ENCODE results near the gene AAMP.

AAMP gene

GRCh38 chr2:218229851-218230250 lies 40.1 kb downstream of the AAMP start:
- ChIA-PET CTCF (interaction anchor here (0.8 to 6.7 kb wide), 10 partner anchors 8 to 43 kb away, joined by 3 to 39 read pairs (median 6); partner anchors contain the start of genes AAMP and PNKD), POLR2A (interaction anchor here (0.7 kb wide), 1 partner anchor 261 kb away, joined by 5 read pairs; no protein-coding TSS in a partner anchor)
- no peak for DNase-seq (ENCODE audit: extremely low spot score)
- TF ChIP-seq CTCF (IDR thresholded peaks at IDR 0.05; ENCODE audit: control extremely low read depth, extremely low read depth, low read depth, missing control alignments), result no peak

- TF ChIP-seq CTCF (IDR thresholded peaks at IDR 0.05; ENCODE audit: control extremely low read depth, extremely low read depth, low read depth, missing control alignments), result no peak
- CTCF ChIA-PET, result interaction anchor here (0.8 to 6.7 kb wide), 10 partner anchors 8 to 618 kb away, joined by 3 to 39 read pairs (median 5); partner anchors contain the start of genes AAMP and PNKD
- DNase-seq (ENCODE audit: extremely low spot score), result peak; percentile 77
- POLR2A ChIA-PET, result interaction anchor here (0.7 kb wide), 1 partner anchor 262 kb away, joined by 5 read pairs; no protein-coding TSS in a partner anchor
These were observed 40.7 kb downstream of the AAMP start for GRCh38 chr2:218229239-218229638.

DNA sequence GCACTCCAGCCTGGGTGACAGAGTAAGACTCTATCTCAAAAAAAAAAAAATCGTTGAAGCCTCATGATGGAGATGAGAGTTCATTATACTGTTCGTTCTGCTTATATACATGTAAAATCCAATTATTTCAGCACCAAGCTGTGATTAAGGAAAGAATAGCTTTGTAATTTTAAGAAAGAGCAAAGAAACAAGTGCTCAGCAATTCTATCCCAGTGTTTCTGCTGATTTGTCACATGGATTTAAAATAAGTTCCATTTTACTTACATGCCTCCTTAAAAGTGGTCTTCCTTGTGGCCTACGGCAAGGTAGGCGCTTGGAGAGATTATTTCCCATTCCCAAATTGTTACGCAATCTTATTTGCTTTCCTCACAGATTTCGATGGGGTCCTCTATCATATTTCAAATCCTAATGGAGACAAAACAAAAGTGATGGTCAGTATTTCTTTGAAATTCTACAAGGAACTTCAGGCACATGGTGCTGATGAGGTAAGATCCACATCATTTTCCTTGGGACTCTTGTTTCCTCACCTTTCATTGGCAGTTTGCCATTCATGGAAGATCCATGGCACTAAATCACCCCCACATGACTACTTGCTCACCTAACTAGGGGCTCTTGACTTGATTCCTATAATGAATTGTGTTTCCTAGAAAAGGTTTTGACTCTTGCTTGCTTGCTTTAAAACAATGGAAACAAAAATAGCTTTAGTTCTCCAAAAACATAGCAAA lies 41.4 kb downstream of the AAMP start:
- no peak for DNase-seq (ENCODE audit: extremely low spot score)
- ChIA-PET CTCF (interaction anchor here (0.8 to 6.7 kb wide), 9 partner anchors 7 to 619 kb away, joined by 3 to 39 read pairs (median 5); partner anchors contain the start of genes AAMP and PNKD), POLR2A (no interaction called here)
- TF ChIP-seq CTCF (IDR thresholded peaks at IDR 0.05; ENCODE audit: control extremely low read depth, extremely low read depth, low read depth, missing control alignments), result no peak

DNA sequence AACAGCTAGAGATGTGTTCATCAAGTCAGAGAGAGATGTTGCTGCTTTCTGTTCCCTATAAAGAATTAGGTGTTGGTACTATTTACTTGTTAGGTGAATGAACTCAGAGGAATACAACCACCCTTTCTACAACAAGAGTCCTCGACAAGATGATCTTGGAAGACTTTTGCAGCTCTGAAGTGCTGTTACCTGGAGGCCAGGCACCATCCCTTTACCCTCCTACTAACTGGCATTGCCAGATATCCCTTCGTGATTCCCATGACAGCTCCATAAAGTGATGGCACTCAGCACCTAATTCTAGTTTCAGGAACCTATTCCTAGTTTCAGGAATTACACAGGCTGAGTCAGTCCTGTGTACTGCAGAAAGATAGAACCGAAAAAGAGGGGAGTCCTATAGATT lies 43.0 kb downstream of the AAMP start:
- ChIA-PET CTCF (interaction anchor here (1.1 to 1.9 kb wide), 5 partner anchors 14 to 621 kb away, joined by 3 to 10 read pairs (median 4); no protein-coding TSS in a partner anchor), POLR2A (no interaction called here)
- DNase-seq (ENCODE audit: extremely low spot score), result no peak
- TF ChIP-seq CTCF (IDR thresholded peaks at IDR 0.05; ENCODE audit: control extremely low read depth, extremely low read depth, low read depth, missing control alignments), result no peak

DNA sequence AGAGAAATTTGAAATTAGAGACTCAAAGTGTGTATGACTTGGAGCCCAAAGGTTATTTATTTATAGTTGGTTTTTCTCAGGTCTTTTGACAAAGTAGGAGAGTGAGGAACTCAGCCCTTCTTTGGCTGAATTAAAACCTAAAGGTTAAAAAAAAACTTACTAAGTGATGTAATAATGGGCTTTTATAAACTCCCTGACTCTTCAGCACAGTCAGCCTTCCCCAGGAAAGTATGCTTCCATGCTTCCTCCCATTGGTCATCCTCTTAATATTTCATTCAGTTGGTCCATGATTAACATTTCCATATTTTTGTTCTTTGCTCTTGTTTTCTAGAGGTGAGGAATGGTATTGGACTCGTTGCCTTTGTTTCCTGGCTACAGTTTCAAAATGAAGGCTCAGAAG lies 45.8 kb downstream of the AAMP start:
- no peak for DNase-seq (ENCODE audit: extremely low spot score)
- ChIA-PET POLR2A (no interaction called here), CTCF (no interaction called here)
- no peak for TF ChIP-seq CTCF (IDR thresholded peaks at IDR 0.05; ENCODE audit: control extremely low read depth, extremely low read depth, low read depth, missing control alignments)

DNA sequence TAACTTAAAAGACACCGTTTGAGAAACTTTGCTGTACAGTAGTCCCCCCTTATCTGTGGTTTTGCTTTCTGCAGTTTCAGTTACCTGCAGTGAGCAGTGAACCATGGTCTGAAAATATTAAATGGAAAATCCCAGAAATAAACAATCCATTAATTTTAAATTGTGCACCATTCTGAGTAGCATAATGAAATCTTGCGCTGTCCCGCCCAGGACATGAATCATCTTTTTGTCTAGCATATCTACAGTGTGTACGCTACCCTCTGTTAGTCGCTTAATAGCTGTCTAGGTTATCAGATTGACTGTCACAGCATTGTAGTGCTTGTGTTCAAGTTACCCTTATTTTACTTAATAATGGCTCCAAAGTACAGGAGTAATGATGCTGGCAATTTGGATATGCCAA lies 46.9 kb downstream of the AAMP start:
- ChIA-PET CTCF (interaction anchor here (3.2 kb wide), 1 partner anchor 7 kb away, joined by 16 read pairs; no protein-coding TSS in a partner anchor), POLR2A (no interaction called here)
- no peak for TF ChIP-seq CTCF (IDR thresholded peaks at IDR 0.05; ENCODE audit: control extremely low read depth, extremely low read depth, low read depth, missing control alignments)
- DNase-seq (ENCODE audit: extremely low spot score), result no peak
